ENCODE measurements around the gene PLA2G4D. TPM values are rescaled to one million over a fixed set of nuclear protein-coding genes. Genes with fewer than 3 reads are reported as not detected.

PLA2G4D gene
- polyA plus RNA-seq, 1 donor from 2014 or later, result not detected

DNA sequence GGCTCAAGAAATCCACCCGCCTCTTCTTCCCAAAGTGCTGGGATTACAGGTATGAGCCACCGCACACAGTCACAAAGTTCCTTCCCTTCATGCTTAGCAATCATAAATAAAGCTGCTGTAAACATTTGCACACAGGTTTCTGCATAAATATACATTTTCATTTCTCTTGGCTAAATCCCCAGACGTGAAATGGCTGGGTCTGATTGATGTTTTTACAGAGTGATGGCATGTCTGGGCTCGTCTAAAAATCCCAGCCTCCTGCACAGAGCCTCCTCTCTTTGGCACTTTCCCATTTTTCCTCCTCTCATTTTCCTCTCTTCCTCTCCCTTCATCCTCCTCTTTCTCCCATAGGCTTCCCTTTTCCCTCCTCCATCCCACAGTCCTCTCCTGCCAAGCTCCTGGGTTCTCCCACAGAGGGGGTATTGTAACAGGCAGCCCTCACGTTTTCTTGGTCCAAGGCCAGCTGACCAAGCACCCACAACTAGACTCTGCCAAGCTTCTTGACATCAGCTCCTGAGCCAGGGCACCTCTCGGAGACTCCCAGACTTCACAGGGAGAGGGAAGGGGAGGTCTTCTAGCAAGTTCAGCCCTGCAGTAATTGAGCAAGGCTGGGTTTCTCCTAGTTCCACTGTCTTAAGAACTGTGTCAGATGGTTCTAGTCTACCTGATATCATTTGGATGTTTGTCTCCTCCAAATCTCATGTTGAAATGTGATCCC is 63.0 kb downstream of the PLA2G4D start:
- no peaks in the 10 kb centered on the region for H3K9me3 ChIP-seq (ENCODE audit: low read length)
- no peak overlapping the region for H3K9ac ChIP-seq (ENCODE audit: low read length)
- no peak overlapping the region for H2AFZ ChIP-seq (ENCODE audit: low read depth, low read length)
- H3K9me2 ChIP-seq (ENCODE audit: insufficient read depth, low read length), result no peaks in the 10 kb centered on the region
- TF ChIP-seq TAF1 (IDR thresholded peaks at IDR 0.05; ENCODE audit: low read depth) (no peak), SMC3 (conservative IDR thresholded peaks at IDR 0.05; ENCODE audit: poor library complexity) (no peak), POLR2AphosphoS5 (IDR thresholded peaks at IDR 0.05) (no peak), EZH2 (IDR thresholded peaks at IDR 0.05; ENCODE audit: borderline replicate concordance, insufficient read depth, low read length, poor library complexity, severe bottlenecking) (no peak), EP300 (conservative IDR thresholded peaks at IDR 0.05; ENCODE audit: poor library complexity, severe bottlenecking) (no peak), MXI1 (conservative IDR thresholded peaks at IDR 0.05; ENCODE audit: poor library complexity, severe bottlenecking) (no peak), RAD21 (conservative IDR thresholded peaks at IDR 0.05) (no peak)
- TF ChIP-seq, protein P1, sequence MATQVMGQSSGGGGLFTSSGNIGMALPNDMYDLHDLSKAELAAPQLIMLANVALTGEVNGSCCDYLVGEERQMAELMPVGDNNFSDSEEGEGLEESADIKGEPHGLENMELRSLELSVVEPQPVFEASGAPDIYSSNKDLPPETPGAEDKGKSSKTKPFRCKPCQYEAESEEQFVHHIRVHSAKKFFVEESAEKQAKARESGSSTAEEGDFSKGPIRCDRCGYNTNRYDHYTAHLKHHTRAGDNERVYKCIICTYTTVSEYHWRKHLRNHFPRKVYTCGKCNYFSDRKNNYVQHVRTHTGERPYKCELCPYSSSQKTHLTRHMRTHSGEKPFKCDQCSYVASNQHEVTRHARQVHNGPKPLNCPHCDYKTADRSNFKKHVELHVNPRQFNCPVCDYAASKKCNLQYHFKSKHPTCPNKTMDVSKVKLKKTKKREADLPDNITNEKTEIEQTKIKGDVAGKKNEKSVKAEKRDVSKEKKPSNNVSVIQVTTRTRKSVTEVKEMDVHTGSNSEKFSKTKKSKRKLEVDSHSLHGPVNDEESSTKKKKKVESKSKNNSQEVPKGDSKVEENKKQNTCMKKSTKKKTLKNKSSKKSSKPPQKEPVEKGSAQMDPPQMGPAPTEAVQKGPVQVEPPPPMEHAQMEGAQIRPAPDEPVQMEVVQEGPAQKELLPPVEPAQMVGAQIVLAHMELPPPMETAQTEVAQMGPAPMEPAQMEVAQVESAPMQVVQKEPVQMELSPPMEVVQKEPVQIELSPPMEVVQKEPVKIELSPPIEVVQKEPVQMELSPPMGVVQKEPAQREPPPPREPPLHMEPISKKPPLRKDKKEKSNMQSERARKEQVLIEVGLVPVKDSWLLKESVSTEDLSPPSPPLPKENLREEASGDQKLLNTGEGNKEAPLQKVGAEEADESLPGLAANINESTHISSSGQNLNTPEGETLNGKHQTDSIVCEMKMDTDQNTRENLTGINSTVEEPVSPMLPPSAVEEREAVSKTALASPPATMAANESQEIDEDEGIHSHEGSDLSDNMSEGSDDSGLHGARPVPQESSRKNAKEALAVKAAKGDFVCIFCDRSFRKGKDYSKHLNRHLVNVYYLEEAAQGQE (IDR thresholded peaks at IDR 0.05; ENCODE audit: borderline replicate concordance), result no peak
- TF ChIP-seq, protein P2, sequence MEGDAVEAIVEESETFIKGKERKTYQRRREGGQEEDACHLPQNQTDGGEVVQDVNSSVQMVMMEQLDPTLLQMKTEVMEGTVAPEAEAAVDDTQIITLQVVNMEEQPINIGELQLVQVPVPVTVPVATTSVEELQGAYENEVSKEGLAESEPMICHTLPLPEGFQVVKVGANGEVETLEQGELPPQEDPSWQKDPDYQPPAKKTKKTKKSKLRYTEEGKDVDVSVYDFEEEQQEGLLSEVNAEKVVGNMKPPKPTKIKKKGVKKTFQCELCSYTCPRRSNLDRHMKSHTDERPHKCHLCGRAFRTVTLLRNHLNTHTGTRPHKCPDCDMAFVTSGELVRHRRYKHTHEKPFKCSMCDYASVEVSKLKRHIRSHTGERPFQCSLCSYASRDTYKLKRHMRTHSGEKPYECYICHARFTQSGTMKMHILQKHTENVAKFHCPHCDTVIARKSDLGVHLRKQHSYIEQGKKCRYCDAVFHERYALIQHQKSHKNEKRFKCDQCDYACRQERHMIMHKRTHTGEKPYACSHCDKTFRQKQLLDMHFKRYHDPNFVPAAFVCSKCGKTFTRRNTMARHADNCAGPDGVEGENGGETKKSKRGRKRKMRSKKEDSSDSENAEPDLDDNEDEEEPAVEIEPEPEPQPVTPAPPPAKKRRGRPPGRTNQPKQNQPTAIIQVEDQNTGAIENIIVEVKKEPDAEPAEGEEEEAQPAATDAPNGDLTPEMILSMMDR (IDR thresholded peaks at IDR 0.05; ENCODE audit: poor library complexity, severe bottlenecking), result no peak
- no peak overlapping the region for H3K27ac ChIP-seq (ENCODE audit: low read length)
- H3K36me3 ChIP-seq (ENCODE audit: insufficient read depth, low read length), result no peaks in the 10 kb centered on the region
- no peak overlapping the region for H3K4me2 ChIP-seq (ENCODE audit: low read length)
- no peaks in the 10 kb centered on the region for H3F3A ChIP-seq (ENCODE audit: insufficient read depth, low read length, poor library complexity, severe bottlenecking)
- H4K20me1 ChIP-seq (ENCODE audit: insufficient read depth), result no peaks in the 10 kb centered on the region
- H3K27me3 ChIP-seq (ENCODE audit: insufficient read depth, low read depth, low read length), result no peaks in the 10 kb centered on the region
- H3K4me3 ChIP-seq (ENCODE audit: low read length), result no peak overlapping the region
- H3K79me2 ChIP-seq (replicated peaks; ENCODE audit: insufficient read depth, low read length), result no peaks in the 10 kb centered on the region

DNA sequence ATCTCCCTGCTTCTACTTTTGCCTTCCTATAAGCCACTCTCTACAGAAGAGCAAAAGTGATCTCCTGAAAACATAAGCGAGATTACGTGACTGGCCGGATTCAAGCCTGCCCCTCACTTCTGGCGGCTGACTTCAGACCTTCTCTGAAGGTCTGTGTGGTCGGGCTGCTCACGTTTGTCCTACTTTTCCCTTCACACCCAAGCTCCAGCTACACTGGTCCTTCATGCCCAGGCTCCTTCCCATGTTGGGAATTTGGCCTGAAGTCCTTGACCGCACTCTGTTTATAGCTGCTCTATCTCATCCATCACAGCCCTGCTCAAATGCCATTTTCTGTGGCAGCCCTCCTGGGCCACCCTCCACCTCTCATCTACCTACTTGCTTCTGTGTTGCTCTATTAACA is 66.8 kb downstream of the PLA2G4D start:
- Histone ChIP-seq H3K9ac (ENCODE audit: low read length) (no peak overlapping the region), H3K9me2 (ENCODE audit: insufficient read depth, low read length) (no peaks in the 10 kb centered on the region), H4K20me1 (ENCODE audit: insufficient read depth) (no peaks in the 10 kb centered on the region), H2AFZ (ENCODE audit: low read depth, low read length) (no peak overlapping the region), H3K27me3 (ENCODE audit: insufficient read depth, low read depth, low read length) (no peaks in the 10 kb centered on the region), H3K36me3 (ENCODE audit: insufficient read depth, low read length) (no peaks in the 10 kb centered on the region), H3K4me2 (ENCODE audit: low read length) (no peak overlapping the region), H3K27ac (ENCODE audit: low read length) (no peak overlapping the region), H3K4me3 (ENCODE audit: low read length) (no peak overlapping the region), H3K9me3 (ENCODE audit: low read length) (no peaks in the 10 kb centered on the region), H3F3A (ENCODE audit: insufficient read depth, low read length, poor library complexity, severe bottlenecking) (no peaks in the 10 kb centered on the region), H3K79me2 (replicated peaks; ENCODE audit: insufficient read depth, low read length) (no peaks in the 10 kb centered on the region)
- TF ChIP-seq RAD21 (conservative IDR thresholded peaks at IDR 0.05), result no peak
- TF ChIP-seq EZH2 (IDR thresholded peaks at IDR 0.05; ENCODE audit: borderline replicate concordance, insufficient read depth, low read length, poor library complexity, severe bottlenecking), result no peak
- no peak for TF ChIP-seq TAF1 (IDR thresholded peaks at IDR 0.05; ENCODE audit: low read depth)
